HepG2 (cell line): ENCODE data around the gene TP53I3. TPM values are rescaled to one million over a fixed set of nuclear protein-coding genes. Genes with fewer than 3 reads are reported as not detected.

Experiments
- AGO1 ChIP-seq: fragments of 200-400 bp; formaldehyde crosslinking; IDR thresholded peaks from 2 replicates; pipeline ENCODE4 v1.6.1; 2017; ENCODE audit warnings: mild to moderate bottlenecking, low read depth, low read length, moderate library complexity; ENCODE audit not compliant: poor library complexity, severe bottlenecking
- CCDC6 ChIP-seq: sonication (generic); formaldehyde crosslinking; IDR thresholded peaks from 2 replicates; pipeline ENCODE4 v1.8.1; 2022; ENCODE audit warnings: mild to moderate bottlenecking, missing genetic modification reagents, moderate library complexity
- FOXK1 ChIP-seq: sonication (generic); formaldehyde crosslinking; IDR thresholded peaks from 2 replicates; pipeline ENCODE4 v1.4.0; 2020; ENCODE audit warnings: low read depth, missing genetic modification reagents, borderline replicate concordance
- GTF3A ChIP-seq: sonication (generic); formaldehyde crosslinking; conservative IDR thresholded peaks from 2 replicates; pipeline ENCODE4 v1.4.0; 2020; ENCODE audit warnings: mild to moderate bottlenecking, missing genetic modification reagents
- IRF2 ChIP-seq: IDR thresholded peaks from 2 replicates; pipeline ENCODE4 v1.6.1; 2018; ENCODE audit warnings: missing genetic modification reagents, missing compliant biosample characterization
- MTF1 ChIP-seq: sonication (generic); formaldehyde crosslinking; IDR thresholded peaks from 2 replicates; pipeline ENCODE4 v1.5.0; 2020; ENCODE audit warnings: missing genetic modification reagents
- SMARCE1 ChIP-seq: fragments of 450-650 bp; IDR thresholded peaks from 2 replicates; pipeline ENCODE4 v1.6.1; 2017; ENCODE audit warnings: borderline replicate concordance
- THYN1 ChIP-seq: sonication (generic); formaldehyde crosslinking; IDR thresholded peaks from 2 replicates; pipeline ENCODE4 v1.8.1; 2023; ENCODE audit warnings: low read depth, mild to moderate bottlenecking, moderate library complexity, missing genetic modification reagents, borderline replicate concordance
- ZBTB7B ChIP-seq: sonication (generic); formaldehyde crosslinking; IDR thresholded peaks from 2 replicates; pipeline ENCODE4 v1.4.0; 2020; ENCODE audit warnings: missing genetic modification reagents
- ZNF230 ChIP-seq: sonication (generic); formaldehyde crosslinking; IDR thresholded peaks from 2 replicates; pipeline ENCODE4 v1.4.0; 2020; ENCODE audit warnings: mild to moderate bottlenecking, missing genetic modification reagents
- ZNF263 ChIP-seq: sonication (generic); formaldehyde crosslinking; IDR thresholded peaks from 2 replicates; pipeline ENCODE4 v1.4.0; 2020; ENCODE audit warnings: missing genetic modification reagents
- ZNF557 ChIP-seq: sonication (generic); formaldehyde crosslinking; IDR thresholded peaks from 2 replicates; pipeline ENCODE4 v1.4.0; 2020; ENCODE audit warnings: missing genetic modification reagents
- ZSCAN25 ChIP-seq: sonication (generic); formaldehyde crosslinking; IDR thresholded peaks from 2 replicates; pipeline ENCODE4 v1.8.0; 2022; ENCODE audit warnings: mild to moderate bottlenecking, missing genetic modification reagents
- polyA plus RNA-seq, 8 experiments: library from polyadenylated mRNA; depleted of rRNA in 3 of 8; stranded (reverse) in 7 of 8; unstranded in 1 of 8; fragments of >200 nt; fragmentation: Illumina TruSeq in 4 of 8; extraction: Trizol in 4 of 8; gene quantifications; 2 replicates each; pipeline versions ENCODE4 v1.2.1 to v1.2.3, GENCODE V29; 2011 to 2016; ENCODE audit warnings: low read depth in 4 of 8, missing spikeins in 1 of 8, mixed read lengths in 1 of 8; ENCODE audit not compliant: insufficient read depth in 1 of 8
- total RNA-seq, 5 experiments: library from RNA; depleted of rRNA; stranded (reverse); fragments of >200 nt; fragmentation: Illumina TruSeq; extraction: Trizol; gene quantifications; 2 replicates each; pipeline ENCODE4 v1.2.3, GENCODE V29; 2016; ENCODE audit warnings: low read depth in 1 of 5
- TF ChIP-seq, protein P1 (sequence below): conservative IDR thresholded peaks from 2 replicates; pipeline ENCODE4 v1.6.1; 2018; ENCODE audit warnings: missing genetic modification reagents
- TF ChIP-seq, protein P2 (sequence below): IDR thresholded peaks from 2 replicates; pipeline ENCODE4 v1.6.1; 2012; ENCODE audit warnings: low read length, improper control_type of control experiment
- TF ChIP-seq, protein P3 (sequence below): sonication (generic); formaldehyde crosslinking; IDR thresholded peaks from 2 replicates; pipeline ENCODE4 v1.4.0; 2020; ENCODE audit warnings: missing genetic modification reagents
- TF ChIP-seq, protein P4 (sequence below): sonication (generic); formaldehyde crosslinking; IDR thresholded peaks from 2 replicates; pipeline ENCODE4 v1.8.0; 2022; ENCODE audit warnings: low read depth, missing genetic modification reagents

The TP53I3 gene
- total and polyA plus RNA-seq, 2 of the 13 experiments (the other 11 are each of a cell fraction or from before 2014, with no cell fraction given), result 25.0 to 44.1 TPM

DNA sequence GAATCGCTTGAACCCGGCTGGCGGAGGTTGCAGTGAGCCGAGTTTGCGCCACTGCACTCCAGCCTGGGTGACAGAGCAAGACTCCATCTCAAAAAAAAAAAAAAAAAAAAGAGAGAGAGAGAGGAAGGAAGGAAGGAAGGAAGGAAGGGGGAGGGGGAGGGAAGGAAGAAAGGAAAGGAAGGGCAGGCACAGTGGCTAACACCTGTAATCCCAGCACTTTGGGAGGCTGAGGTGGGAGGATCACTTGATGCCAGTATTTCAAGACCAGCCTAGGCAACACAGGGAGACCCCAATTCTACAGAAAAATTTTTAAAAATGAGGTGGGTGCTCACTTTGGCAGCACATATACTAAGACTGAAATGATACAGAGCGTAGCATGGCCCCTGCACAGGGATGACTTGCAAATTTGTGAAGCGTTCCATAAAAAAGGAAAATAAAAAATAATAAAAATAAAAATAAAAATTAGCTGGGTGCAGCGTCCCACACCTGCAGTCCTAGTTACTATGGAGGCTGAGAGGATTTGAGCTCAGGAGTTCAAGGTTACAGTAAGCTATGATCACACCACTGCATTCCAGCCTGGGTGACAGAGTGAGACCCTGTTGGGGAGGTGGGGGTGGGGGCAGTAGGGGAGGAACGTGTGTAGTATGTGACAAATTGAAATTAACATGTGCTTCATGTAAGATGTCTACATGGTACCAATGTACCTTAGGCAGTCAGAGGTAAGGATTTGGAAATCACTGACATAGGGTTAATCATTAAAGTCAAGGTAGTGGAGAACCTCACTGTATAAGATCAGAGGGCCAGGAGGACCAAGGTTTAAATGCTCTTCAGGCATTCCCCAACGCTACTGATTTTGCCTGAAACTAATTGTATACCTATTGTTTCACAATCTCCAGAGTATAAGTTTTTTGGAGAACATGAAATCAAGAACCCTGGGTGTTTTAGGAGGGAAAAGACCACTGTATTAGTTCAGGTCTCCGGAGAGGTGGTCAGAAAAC, 38.8 kb downstream of the TP53I3 start (continued):
- TF ChIP-seq, protein P1, sequence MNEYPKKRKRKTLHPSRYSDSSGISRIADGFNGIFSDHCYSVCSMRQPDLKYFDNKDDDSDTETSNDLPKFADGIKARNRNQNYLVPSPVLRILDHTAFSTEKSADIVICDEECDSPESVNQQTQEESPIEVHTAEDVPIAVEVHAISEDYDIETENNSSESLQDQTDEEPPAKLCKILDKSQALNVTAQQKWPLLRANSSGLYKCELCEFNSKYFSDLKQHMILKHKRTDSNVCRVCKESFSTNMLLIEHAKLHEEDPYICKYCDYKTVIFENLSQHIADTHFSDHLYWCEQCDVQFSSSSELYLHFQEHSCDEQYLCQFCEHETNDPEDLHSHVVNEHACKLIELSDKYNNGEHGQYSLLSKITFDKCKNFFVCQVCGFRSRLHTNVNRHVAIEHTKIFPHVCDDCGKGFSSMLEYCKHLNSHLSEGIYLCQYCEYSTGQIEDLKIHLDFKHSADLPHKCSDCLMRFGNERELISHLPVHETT (CRISPR knock-in tag), result no peak
- TF ChIP-seq IRF2 (CRISPR knock-in tag) (no peak), ZBTB7B (CRISPR knock-in tag) (peak; percentile 38; the same call in 1 of the 2 replicates), AGO1 (no peak), ZNF557 (CRISPR knock-in tag) (no peak), ZSCAN25 (no peak), ZNF230 (CRISPR knock-in tag) (no peak), SMARCE1 (no peak), CCDC6 (CRISPR knock-in tag) (no peak), MTF1 (CRISPR knock-in tag) (no peak), GTF3A (no peak), THYN1 (CRISPR knock-in tag) (no peak), ZNF263 (CRISPR knock-in tag) (no peak), FOXK1 (CRISPR knock-in tag) (no peak)
- TF ChIP-seq, protein P2, sequence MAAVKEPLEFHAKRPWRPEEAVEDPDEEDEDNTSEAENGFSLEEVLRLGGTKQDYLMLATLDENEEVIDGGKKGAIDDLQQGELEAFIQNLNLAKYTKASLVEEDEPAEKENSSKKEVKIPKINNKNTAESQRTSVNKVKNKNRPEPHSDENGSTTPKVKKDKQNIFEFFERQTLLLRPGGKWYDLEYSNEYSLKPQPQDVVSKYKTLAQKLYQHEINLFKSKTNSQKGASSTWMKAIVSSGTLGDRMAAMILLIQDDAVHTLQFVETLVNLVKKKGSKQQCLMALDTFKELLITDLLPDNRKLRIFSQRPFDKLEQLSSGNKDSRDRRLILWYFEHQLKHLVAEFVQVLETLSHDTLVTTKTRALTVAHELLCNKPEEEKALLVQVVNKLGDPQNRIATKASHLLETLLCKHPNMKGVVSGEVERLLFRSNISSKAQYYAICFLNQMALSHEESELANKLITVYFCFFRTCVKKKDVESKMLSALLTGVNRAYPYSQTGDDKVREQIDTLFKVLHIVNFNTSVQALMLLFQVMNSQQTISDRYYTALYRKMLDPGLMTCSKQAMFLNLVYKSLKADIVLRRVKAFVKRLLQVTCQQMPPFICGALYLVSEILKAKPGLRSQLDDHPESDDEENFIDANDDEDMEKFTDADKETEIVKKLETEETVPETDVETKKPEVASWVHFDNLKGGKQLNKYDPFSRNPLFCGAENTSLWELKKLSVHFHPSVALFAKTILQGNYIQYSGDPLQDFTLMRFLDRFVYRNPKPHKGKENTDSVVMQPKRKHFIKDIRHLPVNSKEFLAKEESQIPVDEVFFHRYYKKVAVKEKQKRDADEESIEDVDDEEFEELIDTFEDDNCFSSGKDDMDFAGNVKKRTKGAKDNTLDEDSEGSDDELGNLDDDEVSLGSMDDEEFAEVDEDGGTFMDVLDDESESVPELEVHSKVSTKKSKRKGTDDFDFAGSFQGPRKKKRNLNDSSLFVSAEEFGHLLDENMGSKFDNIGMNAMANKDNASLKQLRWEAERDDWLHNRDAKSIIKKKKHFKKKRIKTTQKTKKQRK, result no peak
- TF ChIP-seq, protein P3, sequence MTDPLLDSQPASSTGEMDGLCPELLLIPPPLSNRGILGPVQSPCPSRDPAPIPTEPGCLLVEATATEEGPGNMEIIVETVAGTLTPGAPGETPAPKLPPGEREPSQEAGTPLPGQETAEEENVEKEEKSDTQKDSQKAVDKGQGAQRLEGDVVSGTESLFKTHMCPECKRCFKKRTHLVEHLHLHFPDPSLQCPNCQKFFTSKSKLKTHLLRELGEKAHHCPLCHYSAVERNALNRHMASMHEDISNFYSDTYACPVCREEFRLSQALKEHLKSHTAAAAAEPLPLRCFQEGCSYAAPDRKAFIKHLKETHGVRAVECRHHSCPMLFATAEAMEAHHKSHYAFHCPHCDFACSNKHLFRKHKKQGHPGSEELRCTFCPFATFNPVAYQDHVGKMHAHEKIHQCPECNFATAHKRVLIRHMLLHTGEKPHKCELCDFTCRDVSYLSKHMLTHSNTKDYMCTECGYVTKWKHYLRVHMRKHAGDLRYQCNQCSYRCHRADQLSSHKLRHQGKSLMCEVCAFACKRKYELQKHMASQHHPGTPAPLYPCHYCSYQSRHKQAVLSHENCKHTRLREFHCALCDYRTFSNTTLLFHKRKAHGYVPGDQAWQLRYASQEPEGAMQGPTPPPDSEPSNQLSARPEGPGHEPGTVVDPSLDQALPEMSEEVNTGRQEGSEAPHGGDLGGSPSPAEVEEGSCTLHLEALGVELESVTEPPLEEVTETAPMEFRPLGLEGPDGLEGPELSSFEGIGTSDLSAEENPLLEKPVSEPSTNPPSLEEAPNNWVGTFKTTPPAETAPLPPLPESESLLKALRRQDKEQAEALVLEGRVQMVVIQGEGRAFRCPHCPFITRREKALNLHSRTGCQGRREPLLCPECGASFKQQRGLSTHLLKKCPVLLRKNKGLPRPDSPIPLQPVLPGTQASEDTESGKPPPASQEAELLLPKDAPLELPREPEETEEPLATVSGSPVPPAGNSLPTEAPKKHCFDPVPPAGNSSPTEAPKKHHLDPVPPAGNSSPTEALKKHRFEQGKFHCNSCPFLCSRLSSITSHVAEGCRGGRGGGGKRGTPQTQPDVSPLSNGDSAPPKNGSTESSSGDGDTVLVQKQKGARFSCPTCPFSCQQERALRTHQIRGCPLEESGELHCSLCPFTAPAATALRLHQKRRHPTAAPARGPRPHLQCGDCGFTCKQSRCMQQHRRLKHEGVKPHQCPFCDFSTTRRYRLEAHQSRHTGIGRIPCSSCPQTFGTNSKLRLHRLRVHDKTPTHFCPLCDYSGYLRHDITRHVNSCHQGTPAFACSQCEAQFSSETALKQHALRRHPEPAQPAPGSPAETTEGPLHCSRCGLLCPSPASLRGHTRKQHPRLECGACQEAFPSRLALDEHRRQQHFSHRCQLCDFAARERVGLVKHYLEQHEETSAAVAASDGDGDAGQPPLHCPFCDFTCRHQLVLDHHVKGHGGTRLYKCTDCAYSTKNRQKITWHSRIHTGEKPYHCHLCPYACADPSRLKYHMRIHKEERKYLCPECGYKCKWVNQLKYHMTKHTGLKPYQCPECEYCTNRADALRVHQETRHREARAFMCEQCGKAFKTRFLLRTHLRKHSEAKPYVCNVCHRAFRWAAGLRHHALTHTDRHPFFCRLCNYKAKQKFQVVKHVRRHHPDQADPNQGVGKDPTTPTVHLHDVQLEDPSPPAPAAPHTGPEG (CRISPR knock-in tag), result no peak
- TF ChIP-seq, protein P4, sequence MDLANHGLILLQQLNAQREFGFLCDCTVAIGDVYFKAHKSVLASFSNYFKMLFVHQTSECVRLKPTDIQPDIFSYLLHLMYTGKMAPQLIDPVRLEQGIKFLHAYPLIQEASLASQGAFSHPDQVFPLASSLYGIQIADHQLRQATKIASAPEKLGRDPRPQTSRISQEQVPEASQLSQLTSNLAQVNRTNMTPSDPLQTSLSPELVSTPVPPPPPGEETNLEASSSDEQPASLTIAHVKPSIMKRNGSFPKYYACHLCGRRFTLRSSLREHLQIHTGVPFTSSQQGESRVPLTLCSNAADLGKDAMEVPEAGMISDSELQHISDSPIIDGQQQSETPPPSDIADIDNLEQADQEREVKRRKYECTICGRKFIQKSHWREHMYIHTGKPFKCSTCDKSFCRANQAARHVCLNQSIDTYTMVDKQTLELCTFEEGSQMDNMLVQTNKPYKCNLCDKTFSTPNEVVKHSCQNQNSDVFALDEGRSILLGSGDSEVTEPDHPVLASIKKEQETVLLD (CRISPR knock-in tag), result no peak
